ENCODE measurements around the gene NCOA1.
"Not testable (repeated sequence)": the region's sequence is repeated elsewhere in the genome, so short reads cannot be mapped to it uniquely, and the experiment has no call there.

Gene NCOA1

GRCh38 chr2:24797644-24798043 lies 306.6 kb downstream of the NCOA1 start:
- H3K79me2 ChIP-seq (ENCODE audit: control insufficient read depth, insufficient read depth, low read length, poor library complexity) = peaks cover 16% of the 10 kb centered on the region
- no peak overlapping the region for H4K12ac ChIP-seq (ENCODE audit: low read depth, low read length)
- no peak overlapping the region for H4K8ac ChIP-seq (ENCODE audit: low read depth, low read length)
- no peak overlapping the region for H3K9ac ChIP-seq (ENCODE audit: low read length)
- DNase-seq = no peak
- peaks cover 11% of the 10 kb centered on the region for H3K79me1 ChIP-seq (ENCODE audit: low read length)
- H3K4me3 ChIP-seq (ENCODE audit: low read depth, low read length) = no peak overlapping the region
- peaks cover 12 to 14% of the 10 kb centered on the region in 2 experiments for H3K36me3 ChIP-seq (ENCODE audit: control insufficient read depth in 1 of 2, insufficient read depth in 2 of 2, low read length in 2 of 2)
- no peak overlapping the region for H4K91ac ChIP-seq (ENCODE audit: low read depth, low read length)
- no peak overlapping the region for H2AFZ ChIP-seq (ENCODE audit: insufficient read depth, low read length, poor library complexity)
- H3K23ac ChIP-seq (ENCODE audit: low read length) = no peak overlapping the region
- H2BK5ac ChIP-seq (ENCODE audit: low read depth, low read length, poor library complexity) = no peak overlapping the region
- H3K27ac ChIP-seq (ENCODE audit: low read depth, low read length) = no peak overlapping the region
- WGBS (ENCODE audit: extremely low coverage, insufficient coverage, insufficient read length) = no CpG with 5 or more reads among the region's 2 CpGs
- peaks cover 3% of the 10 kb centered on the region in 2 experiments for H3K4me1 ChIP-seq (ENCODE audit: control insufficient read depth in 1 of 2, insufficient read depth in 2 of 2, low read length in 2 of 2)
- H2AK5ac ChIP-seq (ENCODE audit: low read length) = no peak overlapping the region
- no peak overlapping the region for H2BK120ac ChIP-seq (ENCODE audit: insufficient read depth, low read length, poor library complexity)
- peak overlapping the region; percentile 70 for H3K4ac ChIP-seq (ENCODE audit: low read depth, low read length)
- no peak overlapping the region for H3K4me2 ChIP-seq (ENCODE audit: low read length)
- H3K9me3 ChIP-seq (ENCODE audit: insufficient read depth, low read depth, low read length) = peaks cover 1% of the 10 kb centered on the region
- no peak overlapping the region for H3K18ac ChIP-seq (ENCODE audit: low read length)
- H3K14ac ChIP-seq (ENCODE audit: low read length) = no peak overlapping the region
- H3K27me3 ChIP-seq (ENCODE audit: insufficient read depth, low read length) = no peaks in the 10 kb centered on the region
- no peak overlapping the region for H2BK12ac ChIP-seq (ENCODE audit: low read length)

- not testable (repeated sequence) for H2BK12ac ChIP-seq (ENCODE audit: low read length); H4K12ac ChIP-seq (ENCODE audit: low read depth, low read length); H2AFZ ChIP-seq (ENCODE audit: insufficient read depth, low read length, poor library complexity); H4K91ac ChIP-seq (ENCODE audit: low read depth, low read length); H3K79me1 ChIP-seq (ENCODE audit: low read length); H3K9me3 ChIP-seq (ENCODE audit: insufficient read depth, low read depth, low read length); H3K14ac ChIP-seq (ENCODE audit: low read length); H3K4me3 ChIP-seq (ENCODE audit: low read depth, low read length); H3K27ac ChIP-seq (ENCODE audit: low read depth, low read length); H3K79me2 ChIP-seq (ENCODE audit: control insufficient read depth, insufficient read depth, low read length, poor library complexity); H2AK5ac ChIP-seq (ENCODE audit: low read length); H4K8ac ChIP-seq (ENCODE audit: low read depth, low read length); H2BK120ac ChIP-seq (ENCODE audit: insufficient read depth, low read length, poor library complexity); H3K4ac ChIP-seq (ENCODE audit: low read depth, low read length); H2BK5ac ChIP-seq (ENCODE audit: low read depth, low read length, poor library complexity); DNase-seq; H3K4me2 ChIP-seq (ENCODE audit: low read length); H3K4me1 ChIP-seq (ENCODE audit: control insufficient read depth in 1 of 2, insufficient read depth in 2 of 2, low read length in 2 of 2); H3K27me3 ChIP-seq (ENCODE audit: insufficient read depth, low read length); H3K9ac ChIP-seq (ENCODE audit: low read length); H3K18ac ChIP-seq (ENCODE audit: low read length); H3K23ac ChIP-seq (ENCODE audit: low read length)
- no CpG with 5 or more reads among the region's 5 CpGs for WGBS (ENCODE audit: extremely low coverage, insufficient coverage, insufficient read length)
- peaks cover 14% of the 10 kb centered on the region in 2 experiments for H3K36me3 ChIP-seq (ENCODE audit: control insufficient read depth in 1 of 2, insufficient read depth in 2 of 2, low read length in 2 of 2)
Measured at GRCh38 chr2:24800487-24800886, 309.4 kb downstream of the NCOA1 start.

- H3K18ac ChIP-seq (ENCODE audit: low read length) = not testable (repeated sequence)
- WGBS (ENCODE audit: extremely low coverage, insufficient coverage, insufficient read length) = no CpG with 5 or more reads among the region's 25 CpGs
Measured at GRCh38 chr2:24805811-24806660, 315.0 kb downstream of the NCOA1 start.

GRCh38 chr2:24806661-24807036 lies 315.6 kb downstream of the NCOA1 start:
- Histone ChIP-seq H4K8ac (ENCODE audit: low read depth, low read length) (no peak overlapping the region), H2BK12ac (ENCODE audit: low read length) (no peak overlapping the region), H3K4me3 (ENCODE audit: low read depth, low read length) (no peak overlapping the region), H4K12ac (ENCODE audit: low read depth, low read length) (no peak overlapping the region), H2AFZ (ENCODE audit: insufficient read depth, low read length, poor library complexity) (no peak overlapping the region), H3K27me3 (ENCODE audit: insufficient read depth, low read length) (no peaks in the 10 kb centered on the region), H3K36me3 (ENCODE audit: control insufficient read depth in 1 of 2, insufficient read depth in 2 of 2, low read length in 2 of 2) (peaks cover 9 to 10% of the 10 kb centered on the region in 2 experiments), H3K4ac (ENCODE audit: low read depth, low read length) (no peak overlapping the region), H2BK120ac (ENCODE audit: insufficient read depth, low read length, poor library complexity) (no peak overlapping the region), H3K9ac (ENCODE audit: low read length) (no peak overlapping the region), H4K91ac (ENCODE audit: low read depth, low read length) (no peak overlapping the region), H3K14ac (ENCODE audit: low read length) (no peak overlapping the region), H3K27ac (ENCODE audit: low read depth, low read length) (no peak overlapping the region), H3K9me3 (ENCODE audit: insufficient read depth, low read depth, low read length) (peaks cover 3% of the 10 kb centered on the region), H3K79me2 (ENCODE audit: control insufficient read depth, insufficient read depth, low read length, poor library complexity) (no peaks in the 10 kb centered on the region), H3K23ac (ENCODE audit: low read length) (no peak overlapping the region), H2BK5ac (ENCODE audit: low read depth, low read length, poor library complexity) (no peak overlapping the region), H3K79me1 (ENCODE audit: low read length) (no peaks in the 10 kb centered on the region), H3K18ac (ENCODE audit: low read length) (no peak overlapping the region), H3K4me2 (ENCODE audit: low read length) (no peak overlapping the region), H3K4me1 (ENCODE audit: control insufficient read depth in 1 of 2, insufficient read depth in 2 of 2, low read length in 2 of 2) (no peaks in the 10 kb centered on the region), H2AK5ac (ENCODE audit: low read length) (no peak overlapping the region)
- DNase-seq = no peak

More at GRCh38 chr2:24805811-24806660, 315.0 kb downstream of the NCOA1 start:
- not testable (repeated sequence) for H3K23ac ChIP-seq (ENCODE audit: low read length); DNase-seq; H4K8ac ChIP-seq (ENCODE audit: low read depth, low read length); H2BK12ac ChIP-seq (ENCODE audit: low read length); H2BK120ac ChIP-seq (ENCODE audit: insufficient read depth, low read length, poor library complexity); H3K4me3 ChIP-seq (ENCODE audit: low read depth, low read length); H4K12ac ChIP-seq (ENCODE audit: low read depth, low read length); H3K14ac ChIP-seq (ENCODE audit: low read length); H3K36me3 ChIP-seq (ENCODE audit: control insufficient read depth in 1 of 2, insufficient read depth in 2 of 2, low read length in 2 of 2); H3K4me2 ChIP-seq (ENCODE audit: low read length); H3K4ac ChIP-seq (ENCODE audit: low read depth, low read length); H3K79me1 ChIP-seq (ENCODE audit: low read length); H2AK5ac ChIP-seq (ENCODE audit: low read length); H2AFZ ChIP-seq (ENCODE audit: insufficient read depth, low read length, poor library complexity); H4K91ac ChIP-seq (ENCODE audit: low read depth, low read length); H3K27me3 ChIP-seq (ENCODE audit: insufficient read depth, low read length); H2BK5ac ChIP-seq (ENCODE audit: low read depth, low read length, poor library complexity); H3K4me1 ChIP-seq (ENCODE audit: control insufficient read depth in 1 of 2, insufficient read depth in 2 of 2, low read length in 2 of 2); H3K79me2 ChIP-seq (ENCODE audit: control insufficient read depth, insufficient read depth, low read length, poor library complexity); H3K27ac ChIP-seq (ENCODE audit: low read depth, low read length); H3K9me3 ChIP-seq (ENCODE audit: insufficient read depth, low read depth, low read length); H3K9ac ChIP-seq (ENCODE audit: low read length)
